Choroid plexus epithelial cell (primary cell): ENCODE data around the gene ICOS.
A peak's percentile ranks its signal among the peaks of the same experiment; 100 is the strongest.
"Not testable (repeated sequence)": the region's sequence is repeated elsewhere in the genome, so short reads cannot be mapped to it uniquely, and the experiment has no call there.

ENCODE experiments used
- DNase-seq: peaks from one replicate; pipeline ENCODE4 v3.0.0-alpha.2; 2010; ENCODE audit warnings: low read depth
- H3K4me3 ChIP-seq: 2 replicates; pipeline ENCODE4 v1.5.1; 2011; ENCODE audit warnings: low read depth, mild to moderate bottlenecking, control low read depth, low read length, moderate library complexity
- CTCF ChIP-seq: conservative IDR thresholded peaks from 2 replicates; pipeline ENCODE4 v1.5.1; 2011; ENCODE audit warnings: low read depth, mild to moderate bottlenecking, control low read depth, inconsistent platforms, low read length, moderate library complexity

The ICOS gene

GRCh38 chr2:203948733-203949132 lies 12.2 kb downstream of the ICOS start:
- DNase-seq = no peak
- H3K4me3 ChIP-seq = no peak overlapping the region
- no peak for TF ChIP-seq CTCF

- peak; percentile 54 for DNase-seq
- no peak for TF ChIP-seq CTCF
- H3K4me3 ChIP-seq = no peak overlapping the region
These were observed 12.7 kb downstream of the ICOS start for GRCh38 chr2:203949228-203949627.

- TF ChIP-seq CTCF = no peak
- H3K4me3 ChIP-seq = no peak overlapping the region
- DNase-seq = no peak
These were observed 14.9 kb downstream of the ICOS start for GRCh38 chr2:203951366-203951902.

GRCh38 chr2:203959265-203959664 lies 22.7 kb downstream of the ICOS start:
- no peak for DNase-seq
- TF ChIP-seq CTCF = no peak
- H3K4me3 ChIP-seq = no peak overlapping the region

- no peak overlapping the region for H3K4me3 ChIP-seq
- TF ChIP-seq CTCF = no peak
These were observed 23.1 kb downstream of the ICOS start for GRCh38 chr2:203959672-203960071.

GRCh38 chr2:203960811-203961210 lies 24.2 kb downstream of the ICOS start:
- H3K4me3 ChIP-seq = no peak overlapping the region
- peak; percentile 4 for DNase-seq
- no peak for TF ChIP-seq CTCF

More at GRCh38 chr2:203959672-203960071, 23.1 kb downstream of the ICOS start:
- no peak for DNase-seq

- not testable (repeated sequence) for H3K4me3 ChIP-seq, DNase-seq
These were observed 28.6 kb downstream of the ICOS start for GRCh38 chr2:203965190-203965589.
